DOHH2 (cell line): ENCODE measurements around the gene DDX28.

Source experiments
- EZH2phosphoT487 ChIP-seq: fragments of 200-600 bp; sonication (generic); IDR thresholded peaks from 2 replicates; pipeline ENCODE4 v1.6.1; 2017; ENCODE audit warnings: borderline replicate concordance, mild to moderate bottlenecking, antibody characterized with exemption, low read length, moderate library complexity, mixed read lengths
- TF ChIP-seq, protein P1 (sequence below): fragments of 200-600 bp; sonication (generic); IDR thresholded peaks from one replicate; pipeline ENCODE4 v1.5.1; 2014; ENCODE audit warnings: antibody characterized with exemption, mild to moderate bottlenecking, low read depth, low read length; ENCODE audit not compliant: poor library complexity, severe bottlenecking

DNA sequence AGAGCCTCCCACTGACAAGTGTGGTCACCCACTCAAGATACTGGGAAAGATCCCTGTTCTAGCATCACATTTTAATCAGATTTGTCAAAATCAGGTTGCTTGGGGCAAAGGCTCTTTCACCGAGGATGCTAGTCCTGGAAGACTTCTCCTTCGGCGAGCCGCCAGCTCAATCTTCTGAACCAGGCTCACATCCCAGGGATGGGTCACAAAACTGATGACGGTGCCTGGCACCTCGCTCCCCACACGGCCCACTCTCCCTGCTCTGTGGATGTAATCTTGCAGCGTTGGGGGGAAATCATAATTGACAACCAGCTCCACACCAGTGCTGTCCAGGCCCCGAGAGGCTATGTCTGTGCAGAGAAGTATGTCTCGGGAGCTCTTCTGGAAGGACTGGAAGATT, 1.5 kb downstream of the DDX28 start:
- TF ChIP-seq, protein P1, sequence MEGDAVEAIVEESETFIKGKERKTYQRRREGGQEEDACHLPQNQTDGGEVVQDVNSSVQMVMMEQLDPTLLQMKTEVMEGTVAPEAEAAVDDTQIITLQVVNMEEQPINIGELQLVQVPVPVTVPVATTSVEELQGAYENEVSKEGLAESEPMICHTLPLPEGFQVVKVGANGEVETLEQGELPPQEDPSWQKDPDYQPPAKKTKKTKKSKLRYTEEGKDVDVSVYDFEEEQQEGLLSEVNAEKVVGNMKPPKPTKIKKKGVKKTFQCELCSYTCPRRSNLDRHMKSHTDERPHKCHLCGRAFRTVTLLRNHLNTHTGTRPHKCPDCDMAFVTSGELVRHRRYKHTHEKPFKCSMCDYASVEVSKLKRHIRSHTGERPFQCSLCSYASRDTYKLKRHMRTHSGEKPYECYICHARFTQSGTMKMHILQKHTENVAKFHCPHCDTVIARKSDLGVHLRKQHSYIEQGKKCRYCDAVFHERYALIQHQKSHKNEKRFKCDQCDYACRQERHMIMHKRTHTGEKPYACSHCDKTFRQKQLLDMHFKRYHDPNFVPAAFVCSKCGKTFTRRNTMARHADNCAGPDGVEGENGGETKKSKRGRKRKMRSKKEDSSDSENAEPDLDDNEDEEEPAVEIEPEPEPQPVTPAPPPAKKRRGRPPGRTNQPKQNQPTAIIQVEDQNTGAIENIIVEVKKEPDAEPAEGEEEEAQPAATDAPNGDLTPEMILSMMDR = no peak
- no peak for TF ChIP-seq EZH2phosphoT487
